Naive B cell (primary cell): ENCODE data around the gene ANKRD10. TPM values are rescaled to one million over a fixed set of nuclear protein-coding genes. Genes with fewer than 3 reads are reported as not detected.
"Not testable (repeated sequence)": the region's sequence is repeated elsewhere in the genome, so short reads cannot be mapped to it uniquely, and the experiment has no call there.

ENCODE experiments used
- ATAC-seq, 2 donors: fragments of 150-1000 bp; cut with Tn5 transposase; 2 replicates each; pipeline ENCODE4 v1.10.0; 2021; ENCODE audit warnings: low read depth in 2 of 2, mild to moderate bottlenecking in 2 of 2, moderate library complexity in 2 of 2
- DNase-seq: peaks from one replicate; pipeline ENCODE4 v3.0.0; 2022
- H3K27ac Mint-ChIP-seq, 6 donors: one replicate each; pipeline ENCODE4 v1.8.0; 2020 to 2022; ENCODE audit warnings: mild to moderate bottlenecking in 6 of 6, mixed read lengths in 6 of 6, moderate library complexity in 5 of 6, inconsistent platforms in 2 of 6
- H3K27me3 Mint-ChIP-seq, 3 donors: one replicate each; pipeline ENCODE4 v1.8.0; 2021 to 2022; ENCODE audit warnings: mixed read lengths in 3 of 3, mild to moderate bottlenecking in 1 of 3
- H3K36me3 Mint-ChIP-seq, 2 donors: one replicate each; pipeline ENCODE4 v1.8.0; 2020 to 2022; ENCODE audit warnings: mixed read lengths in 2 of 2, inconsistent platforms in 1 of 2, mild to moderate bottlenecking in 1 of 2
- H3K4me1 Mint-ChIP-seq, 3 donors: one replicate each; pipeline ENCODE4 v1.8.0; 2020 to 2022; ENCODE audit warnings: mixed read lengths in 3 of 3, inconsistent platforms in 1 of 3, mild to moderate bottlenecking in 1 of 3, moderate library complexity in 1 of 3
- H3K4me3 Mint-ChIP-seq, 8 donors: one replicate each; pipeline ENCODE4 v1.8.0; 2020 to 2022; ENCODE audit warnings: mild to moderate bottlenecking in 8 of 8, mixed read lengths in 8 of 8, moderate library complexity in 8 of 8, inconsistent platforms in 2 of 8
- H3K9me3 Mint-ChIP-seq, 7 donors: one replicate each; pipeline ENCODE4 v1.8.0; 2020 to 2022; ENCODE audit warnings: mixed read lengths in 7 of 7, mild to moderate bottlenecking in 5 of 7, inconsistent platforms in 2 of 7, moderate library complexity in 1 of 7
- polyA plus RNA-seq, 6 donors: library from polyadenylated mRNA; unstranded; fragments of 300-500 nt; fragmentation: Illumina TruSeq; gene quantifications; one replicate each; pipeline ENCODE4 v1.2.3, GENCODE V29; 2021; ENCODE audit warnings: low read depth in 6 of 6

ANKRD10 gene
- polyA plus RNA-seq, 6 donors from 2014 or later, result 85.0 to 127 (median 111) TPM

GRCh38 chr13:110953416-110953815 lies 38.5 kb upstream of the ANKRD10 start:
- Mint-ChIP-seq H3K4me3 (no peak overlapping the region), H3K9me3 (peaks cover 0 to 1% (median 0%) of the 10 kb centered on the region in 7 donors), H3K27me3 (peaks cover 7 to 13% (median 9%) of the 10 kb centered on the region in 3 donors), H3K27ac (no peak overlapping the region), H3K4me1 (peaks cover 0 to 5% (median 4%) of the 10 kb centered on the region in 3 donors), H3K36me3 (peaks cover 0 to 8% of the 10 kb centered on the region in 2 donors)
- DNase-seq, result no peak
- no peak for ATAC-seq

- not testable (repeated sequence) for H3K36me3 Mint-ChIP-seq, H3K27ac Mint-ChIP-seq, H3K9me3 Mint-ChIP-seq, H3K4me1 Mint-ChIP-seq, H3K4me3 Mint-ChIP-seq, DNase-seq, ATAC-seq
- H3K27me3 Mint-ChIP-seq, result peaks cover 3 to 12% (median 6%) of the 10 kb centered on the region in 3 donors
Measured at GRCh38 chr13:110952135-110952534, 37.3 kb upstream of the ANKRD10 start.

- no peaks in the 10 kb centered on the region for H3K36me3 Mint-ChIP-seq
- DNase-seq (no peak), ATAC-seq (no peak)
- peaks cover 0 to 12% (median 5%) of the 10 kb centered on the region in 3 donors for H3K27me3 Mint-ChIP-seq
- H3K4me1 Mint-ChIP-seq, result peaks cover 0 to 5% (median 4%) of the 10 kb centered on the region in 3 donors
- no peak overlapping the region for H3K4me3 Mint-ChIP-seq
- H3K9me3 Mint-ChIP-seq, result no peaks in the 10 kb centered on the region
- H3K27ac Mint-ChIP-seq, result no peak overlapping the region
Measured at GRCh38 chr13:110950819-110951570, 36.1 kb upstream of the ANKRD10 start.

GRCh38 chr13:110950356-110950755 lies 35.5 kb upstream of the ANKRD10 start:
- Mint-ChIP-seq H3K4me1 (peaks cover 0 to 5% (median 4%) of the 10 kb centered on the region in 3 donors), H3K27ac (peak overlapping the region in 1 of 6 donors; percentile 39), H3K27me3 (peaks cover 0 to 12% (median 5%) of the 10 kb centered on the region in 3 donors), H3K4me3 (no peak overlapping the region), H3K36me3 (no peaks in the 10 kb centered on the region), H3K9me3 (no peaks in the 10 kb centered on the region)
- no peak for ATAC-seq
- DNase-seq, result no peak

GRCh38 chr13:110949628-110950027 lies 34.8 kb upstream of the ANKRD10 start:
- Mint-ChIP-seq H3K9me3 (no peaks in the 10 kb centered on the region), H3K27ac (no peak overlapping the region), H3K4me3 (no peak overlapping the region), H3K27me3 (peaks cover 0 to 12% (median 10%) of the 10 kb centered on the region in 3 donors), H3K4me1 (peaks cover 0 to 5% (median 4%) of the 10 kb centered on the region in 3 donors), H3K36me3 (no peaks in the 10 kb centered on the region)
- DNase-seq (no peak), ATAC-seq (no peak)

- Mint-ChIP-seq H3K27me3 (peaks cover 0 to 12% (median 5%) of the 10 kb centered on the region in 3 donors), H3K4me1 (peaks cover 3 to 5% (median 4%) of the 10 kb centered on the region in 3 donors), H3K36me3 (no peaks in the 10 kb centered on the region), H3K4me3 (no peak overlapping the region), H3K9me3 (no peaks in the 10 kb centered on the region), H3K27ac (no peak overlapping the region)
- ATAC-seq (no peak), DNase-seq (no peak)
Measured at GRCh38 chr13:110949116-110949515, 34.2 kb upstream of the ANKRD10 start.

GRCh38 chr13:110947338-110947737 lies 32.5 kb upstream of the ANKRD10 start:
- not testable (repeated sequence) for ATAC-seq, H3K4me3 Mint-ChIP-seq, H3K27ac Mint-ChIP-seq, DNase-seq, H3K9me3 Mint-ChIP-seq, H3K27me3 Mint-ChIP-seq, H3K36me3 Mint-ChIP-seq
- H3K4me1 Mint-ChIP-seq, result peaks cover 6 to 10% (median 10%) of the 10 kb centered on the region in 3 donors

GRCh38 chr13:110945928-110946570 lies 31.2 kb upstream of the ANKRD10 start:
- H3K27ac Mint-ChIP-seq, result no peak overlapping the region

GRCh38 chr13:110944968-110945927 lies 30.4 kb upstream of the ANKRD10 start:
- DNase-seq (no peak), ATAC-seq (no peak)
- Mint-ChIP-seq H3K4me1 (peaks cover 8 to 14% (median 12%) of the 10 kb centered on the region in 3 donors), H3K27me3 (peaks cover 0 to 5% (median 5%) of the 10 kb centered on the region in 3 donors), H3K36me3 (no peaks in the 10 kb centered on the region), H3K4me3 (no peak overlapping the region), H3K9me3 (no peaks in the 10 kb centered on the region), H3K27ac (peak overlapping the region in 2 of 6 donors; percentile 32 to 71)

More at GRCh38 chr13:110945928-110946570, 31.2 kb upstream of the ANKRD10 start:
- ATAC-seq (no peak), DNase-seq (no peak)
- Mint-ChIP-seq H3K27me3 (peaks cover 0 to 5% (median 5%) of the 10 kb centered on the region in 3 donors), H3K4me3 (no peak overlapping the region), H3K4me1 (peaks cover 8 to 14% (median 13%) of the 10 kb centered on the region in 3 donors), H3K36me3 (no peaks in the 10 kb centered on the region), H3K9me3 (no peaks in the 10 kb centered on the region)

GRCh38 chr13:110944121-110944967 lies 29.5 kb upstream of the ANKRD10 start:
- ATAC-seq (peak in 1 of 2 donors; percentile 33), DNase-seq (no peak)
- H3K27ac Mint-ChIP-seq, result peak overlapping the region in 2 of 6 donors; percentile 68 to 71
- no peak overlapping the region for H3K4me3 Mint-ChIP-seq
- no peaks in the 10 kb centered on the region for H3K36me3 Mint-ChIP-seq
- H3K9me3 Mint-ChIP-seq, result no peaks in the 10 kb centered on the region
- H3K4me1 Mint-ChIP-seq, result peaks cover 4 to 14% (median 8%) of the 10 kb centered on the region in 3 donors
- H3K27me3 Mint-ChIP-seq, result peaks cover 0 to 5% (median 5%) of the 10 kb centered on the region in 3 donors

- ATAC-seq (peak; percentile 76 to 78), DNase-seq (peak; percentile 44)
Measured at GRCh38 chr13:110942248-110942981, 27.5 kb upstream of the ANKRD10 start.

More at GRCh38 chr13:110942248-110942981, 27.5 kb upstream of the ANKRD10 start:
- H3K36me3 Mint-ChIP-seq, result peaks cover 0 to 3% of the 10 kb centered on the region in 2 donors
- H3K27ac Mint-ChIP-seq, result peak overlapping the region in 4 of 6 donors; percentile 33 to 77 (median 50)
- peaks cover 0 to 6% (median 1%) of the 10 kb centered on the region in 7 donors for H3K9me3 Mint-ChIP-seq
- peak overlapping the region in 1 of 8 donors; percentile 16 for H3K4me3 Mint-ChIP-seq
- H3K27me3 Mint-ChIP-seq, result peaks cover 0 to 9% (median 0%) of the 10 kb centered on the region in 3 donors
- peaks cover 11 to 31% (median 18%) of the 10 kb centered on the region in 3 donors for H3K4me1 Mint-ChIP-seq
